ENCODE results near the gene EML1.

Gene EML1

DNA sequence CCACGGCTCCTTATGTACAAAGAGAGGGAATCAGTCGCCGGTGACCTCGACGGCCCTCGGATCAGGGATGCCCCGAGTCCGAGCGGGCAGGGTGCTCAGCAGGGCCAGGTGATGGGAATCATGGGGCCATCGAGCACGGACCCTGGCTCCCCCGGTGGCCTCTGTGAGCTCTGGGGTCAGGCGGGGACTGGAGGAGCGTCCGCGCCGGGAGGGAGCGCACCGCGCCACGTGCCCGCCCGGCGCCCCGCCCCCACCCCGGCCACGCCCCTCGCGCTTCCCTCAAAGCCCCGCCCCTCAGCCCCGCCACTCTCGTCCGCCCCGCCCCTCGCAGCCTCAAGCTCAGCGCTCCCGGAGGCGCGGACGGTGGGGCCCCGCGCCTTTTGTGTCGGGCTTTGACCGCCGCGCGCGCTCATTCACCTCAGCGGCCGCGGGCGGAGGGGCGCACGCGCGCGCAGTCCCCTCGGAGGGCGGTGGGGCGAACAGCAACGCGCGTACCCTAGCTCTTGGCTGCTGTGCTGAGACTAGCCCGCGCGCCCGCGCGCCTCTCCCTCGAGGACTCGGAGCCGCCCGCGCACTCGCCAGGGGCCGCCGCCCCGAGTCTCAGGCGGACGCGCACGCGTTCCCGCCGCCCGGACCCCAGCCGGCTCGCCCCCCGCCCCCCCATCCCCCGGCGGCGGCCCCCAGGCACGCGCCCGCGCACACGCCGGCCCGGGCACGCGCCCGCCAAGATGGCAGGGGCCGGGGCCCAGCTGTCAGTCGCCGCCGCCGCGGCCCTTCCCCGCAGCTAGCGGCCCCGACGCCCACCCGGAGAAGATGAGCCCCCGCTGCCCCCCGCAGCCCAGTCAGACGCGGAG is 178.1 kb downstream of the EML1 start:
- DNase-seq: peak; percentile 69 to 95

DNA sequence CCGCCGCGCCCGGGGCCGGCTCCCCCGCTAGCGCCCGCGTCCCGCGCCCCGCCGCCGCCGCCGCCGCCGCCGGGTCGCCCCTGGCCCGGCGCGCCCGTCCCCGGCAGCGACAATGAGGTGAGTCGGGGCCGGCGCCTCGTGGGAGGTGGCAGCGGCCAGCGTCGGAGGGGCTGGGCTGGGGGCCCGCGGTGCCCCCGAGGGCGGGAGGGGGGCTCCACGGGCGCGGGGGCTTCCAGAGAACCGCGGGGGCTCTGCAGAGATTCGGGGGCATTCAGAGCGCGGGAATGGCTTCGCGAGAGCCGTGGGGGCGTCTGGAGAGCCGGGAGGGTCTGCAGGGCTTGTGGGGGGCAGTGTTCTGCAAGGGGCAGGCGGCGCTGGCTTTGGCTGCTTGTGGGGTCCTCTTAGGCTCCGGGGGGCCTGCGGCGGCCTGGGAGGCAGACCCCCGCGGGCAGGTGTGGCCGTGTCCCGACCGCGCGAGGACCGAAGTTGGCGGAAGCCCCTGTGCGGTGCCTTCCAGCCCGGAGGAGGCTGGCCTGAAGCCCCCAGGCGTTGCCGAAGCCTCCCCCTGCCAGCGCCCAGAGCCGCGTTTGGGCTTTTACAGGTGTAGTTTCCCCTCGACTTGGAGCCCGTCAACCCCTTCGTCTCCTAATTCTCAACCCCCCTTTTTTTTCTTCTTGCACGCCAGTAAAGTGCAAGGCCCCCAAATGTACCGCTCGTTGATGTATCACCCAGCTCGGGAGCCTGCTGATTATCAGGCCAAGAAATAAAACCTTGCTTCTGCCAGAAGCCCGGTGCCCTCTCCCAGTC is 178.9 kb downstream of the EML1 start:
- no peak for DNase-seq

DNA sequence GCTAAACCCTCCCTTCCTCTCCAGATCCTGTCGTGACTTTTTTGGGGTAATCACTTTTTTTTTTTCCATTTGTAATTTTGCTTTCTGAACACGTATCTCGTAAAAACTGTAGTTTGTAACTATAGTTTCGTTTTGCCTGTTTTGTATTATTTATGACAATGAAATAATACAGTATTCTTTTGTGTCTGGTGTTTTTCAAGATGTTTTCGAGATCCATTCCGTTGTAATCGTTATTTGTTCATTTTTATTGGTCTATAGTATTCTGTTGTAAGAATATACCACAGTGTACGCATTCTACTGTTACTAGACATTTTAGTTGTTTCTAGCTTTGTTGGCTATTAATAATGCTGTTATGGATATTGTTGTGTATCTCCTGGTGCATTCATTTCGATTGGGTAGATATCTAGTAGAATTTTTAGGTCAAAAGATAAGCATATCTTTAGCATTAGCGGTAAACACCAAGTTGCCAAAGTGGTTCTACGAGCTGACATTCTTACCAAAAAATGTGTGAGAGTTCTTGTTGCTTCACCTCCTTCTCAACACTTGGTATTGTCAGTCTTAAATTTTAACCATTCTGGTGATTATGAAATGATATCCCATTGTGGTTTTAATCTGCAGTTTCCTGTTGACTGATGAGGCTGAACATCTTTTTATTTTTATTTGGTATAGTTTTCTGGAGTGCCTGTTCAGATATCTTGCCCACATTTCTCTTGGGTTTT is 179.7 kb downstream of the EML1 start:
- DNase-seq: no peak

DNA sequence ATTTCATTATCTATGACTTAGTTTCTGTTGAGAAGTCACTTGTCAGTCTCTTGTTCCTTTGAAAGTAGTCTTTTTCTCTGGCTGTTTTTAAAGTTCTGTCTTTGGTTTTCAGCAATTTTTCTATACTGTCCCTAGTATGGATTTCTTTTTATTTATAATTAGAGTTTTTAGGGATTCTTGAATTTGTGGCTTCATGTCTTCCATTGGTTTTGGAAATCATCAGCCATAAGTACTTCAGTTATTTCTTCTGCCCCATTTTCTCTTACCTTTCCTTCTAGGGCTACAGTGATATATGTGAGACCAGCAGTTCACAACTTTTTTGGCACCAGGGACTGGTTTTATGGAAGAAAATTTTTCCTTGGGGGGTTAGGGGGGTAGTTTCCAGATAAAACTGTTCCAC is 182.0 kb downstream of the EML1 start:
- DNase-seq: no peak

DNA sequence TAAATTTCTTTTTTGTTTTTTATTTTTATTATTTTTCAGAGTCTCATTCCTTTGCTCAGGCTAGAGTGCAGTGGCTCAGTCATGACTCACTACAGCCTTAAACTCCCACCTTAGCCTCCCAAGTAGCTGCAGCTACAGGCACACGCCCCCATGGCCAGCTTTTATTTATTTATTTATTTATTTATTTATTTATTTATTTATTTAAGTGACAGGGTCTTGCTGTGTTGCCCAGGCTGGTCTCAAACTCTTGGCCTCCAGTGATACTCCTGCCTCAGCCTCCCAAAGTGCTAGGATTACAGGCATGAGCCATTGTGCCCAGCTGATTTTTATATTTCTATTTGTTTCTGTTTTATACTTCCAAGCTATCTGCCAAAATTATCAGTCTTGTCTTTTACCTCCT is 182.8 kb downstream of the EML1 start:
- DNase-seq: no peak

DNA sequence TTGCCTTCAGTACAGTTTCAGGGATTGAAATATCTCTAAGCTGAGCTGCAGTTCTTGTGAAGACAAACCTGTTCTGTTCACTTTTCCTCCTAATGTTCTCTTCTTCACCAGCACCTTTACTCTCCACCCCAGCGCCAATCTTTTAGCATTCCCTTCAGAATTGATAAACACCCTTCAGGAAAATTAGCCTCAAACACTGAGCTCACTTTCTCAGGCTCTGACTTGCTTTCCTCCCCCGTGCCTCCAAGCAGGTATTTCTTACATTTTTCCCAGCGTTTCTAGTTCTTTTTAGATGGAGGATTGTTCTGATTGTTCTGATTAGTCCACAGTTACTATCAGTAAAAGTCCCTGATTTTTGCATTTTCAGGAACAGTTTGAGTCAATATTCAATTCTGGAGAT is 183.5 kb downstream of the EML1 start:
- DNase-seq: no peak

DNA sequence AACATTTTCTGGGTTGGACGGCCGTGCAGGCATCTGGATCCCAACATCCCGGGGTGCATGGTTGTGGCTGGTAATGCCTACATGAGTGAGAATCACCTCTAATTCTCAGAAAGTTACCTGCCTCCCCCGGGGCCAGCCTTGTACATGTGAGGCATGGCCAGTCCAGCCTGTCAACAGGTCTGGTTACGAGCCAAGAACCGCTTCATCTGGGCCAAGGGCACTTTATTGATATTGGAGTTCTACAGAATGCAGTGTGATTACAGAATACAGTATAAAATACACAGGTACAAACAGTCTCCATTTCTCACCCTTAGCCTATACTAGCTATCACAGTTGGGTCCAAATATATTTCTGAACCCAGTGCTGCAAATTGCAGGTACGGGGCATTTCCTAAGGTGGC is 187.1 kb downstream of the EML1 start:
- no peak for DNase-seq

DNA sequence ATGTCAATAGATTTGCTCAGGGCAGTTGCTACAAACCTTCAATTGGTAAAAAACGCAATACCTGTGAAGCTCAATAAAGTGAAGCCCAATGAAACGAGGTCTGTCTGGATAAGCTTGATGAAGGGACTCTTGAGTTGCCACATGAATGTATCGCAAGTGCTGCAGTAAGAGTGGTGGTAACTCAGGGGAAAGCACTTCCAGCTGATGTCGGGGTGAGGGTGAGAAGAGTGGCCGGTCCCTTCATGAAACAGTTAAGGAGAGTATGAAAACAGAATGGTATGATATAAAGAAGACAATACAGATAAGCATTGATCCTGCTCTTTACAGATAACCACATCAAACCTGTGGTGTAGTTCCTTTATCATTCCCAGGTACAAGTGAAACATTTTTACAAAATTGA is 188.6 kb downstream of the EML1 start:
- DNase-seq: no peak

DNA sequence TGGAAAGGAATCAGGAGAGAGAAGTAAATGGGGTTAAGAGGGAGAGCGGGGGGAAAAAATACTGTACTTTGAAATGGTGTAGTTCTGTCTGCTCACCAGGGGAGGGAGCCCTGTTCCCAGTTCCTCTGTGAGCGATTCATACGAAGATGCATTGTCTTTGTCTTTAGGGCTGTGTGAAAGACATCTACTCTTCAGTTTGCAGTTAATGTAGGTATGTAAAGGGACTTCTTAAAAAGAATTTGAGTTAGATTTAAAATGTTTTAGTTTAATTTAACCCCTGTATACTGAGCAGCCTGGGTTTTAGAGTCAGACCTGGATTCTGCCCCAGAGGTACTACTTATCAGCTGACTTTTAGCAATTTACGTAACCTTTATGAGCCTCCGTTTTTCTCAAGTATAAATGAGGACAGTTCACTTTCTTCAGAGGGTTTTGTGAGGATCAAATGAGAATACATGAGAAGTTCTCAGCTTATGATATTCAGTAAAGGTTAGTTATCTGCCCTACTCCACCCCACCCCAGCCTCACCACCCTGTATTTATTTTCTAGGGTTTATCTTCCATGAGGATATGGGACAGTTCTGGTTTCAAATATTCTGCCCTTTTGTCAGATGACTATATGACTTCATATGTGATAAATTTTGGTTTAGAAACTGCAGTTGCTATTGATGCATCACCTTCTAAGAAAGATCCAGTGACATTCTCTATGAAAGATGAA is 189.5 kb downstream of the EML1 start:
- DNase-seq: peak; percentile 61 to 77

DNA sequence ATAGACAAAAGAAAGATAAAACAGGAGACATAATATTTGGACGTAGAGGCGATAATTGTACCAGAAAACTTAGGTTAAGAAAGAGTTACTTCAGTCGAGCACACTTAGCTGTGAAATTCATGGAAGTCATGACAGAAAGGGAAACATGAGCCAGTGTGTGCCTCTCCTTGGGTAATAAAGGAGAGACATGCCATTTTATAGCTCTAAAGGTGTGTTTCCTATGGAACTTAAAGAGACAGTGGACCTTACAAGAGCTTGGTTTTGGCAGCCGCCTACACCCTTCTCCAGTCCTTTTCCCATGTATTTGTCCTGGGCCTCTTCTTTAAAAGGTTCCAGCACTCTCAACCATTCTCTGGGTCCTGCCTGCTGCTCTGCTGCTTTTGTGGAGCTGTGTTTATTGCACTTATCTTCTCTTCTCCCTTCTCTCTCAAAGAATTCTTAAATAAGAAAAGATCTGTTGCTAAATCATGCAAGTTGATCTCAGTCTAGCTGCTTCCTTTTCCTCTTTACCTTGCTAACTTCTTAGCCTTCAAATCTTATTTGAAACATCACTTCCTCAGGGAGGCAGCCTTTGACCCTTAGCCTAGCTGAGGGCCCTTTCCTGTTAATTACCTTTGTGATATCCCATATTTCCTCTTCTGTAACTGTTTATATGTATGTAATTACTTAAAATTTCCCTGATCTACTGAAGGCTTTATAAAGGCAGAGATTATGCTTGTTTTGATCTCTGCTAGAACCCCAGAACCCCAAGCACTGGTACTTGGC is 190.2 kb downstream of the EML1 start:
- DNase-seq: no peak

DNA sequence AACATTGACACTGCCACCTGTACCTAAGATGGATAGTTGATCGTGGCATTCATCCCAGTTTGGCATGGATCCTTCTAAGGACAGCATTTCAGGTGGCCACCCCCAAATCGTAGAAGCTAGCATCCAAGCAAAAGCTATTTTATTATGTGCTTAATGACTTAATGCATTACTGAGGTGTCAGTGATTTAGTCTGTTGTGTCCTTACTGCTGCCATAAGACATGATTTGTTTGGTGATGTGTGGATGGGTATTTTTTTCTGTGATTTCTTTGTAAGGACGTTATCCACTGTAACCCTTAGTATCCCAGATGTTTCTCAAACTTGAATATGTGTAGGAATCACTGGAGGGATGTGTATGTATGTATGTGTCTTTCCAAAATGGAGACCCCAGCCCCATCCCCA is 190.8 kb downstream of the EML1 start:
- no peak for DNase-seq

DNA sequence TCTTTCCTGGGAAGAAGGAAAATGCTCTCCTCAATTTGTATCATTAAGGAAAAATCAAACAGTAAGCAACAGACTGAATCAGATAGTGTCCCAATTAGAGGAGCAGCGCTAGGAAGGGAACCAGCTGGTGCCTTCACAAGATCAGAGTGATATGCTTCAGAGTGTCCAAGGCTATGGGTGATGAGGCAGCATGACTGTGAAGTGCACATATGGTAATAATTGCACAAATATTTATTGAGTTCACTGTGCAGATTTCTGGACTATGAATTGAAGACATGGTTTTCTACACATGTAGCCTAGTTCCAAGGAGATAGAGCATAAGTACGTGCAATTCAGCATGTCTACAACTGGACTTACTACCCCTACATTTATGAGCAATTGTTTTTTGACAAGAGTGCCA is 193.2 kb downstream of the EML1 start:
- peak in 1 of 2 experiments; percentile 24 for DNase-seq

DNA sequence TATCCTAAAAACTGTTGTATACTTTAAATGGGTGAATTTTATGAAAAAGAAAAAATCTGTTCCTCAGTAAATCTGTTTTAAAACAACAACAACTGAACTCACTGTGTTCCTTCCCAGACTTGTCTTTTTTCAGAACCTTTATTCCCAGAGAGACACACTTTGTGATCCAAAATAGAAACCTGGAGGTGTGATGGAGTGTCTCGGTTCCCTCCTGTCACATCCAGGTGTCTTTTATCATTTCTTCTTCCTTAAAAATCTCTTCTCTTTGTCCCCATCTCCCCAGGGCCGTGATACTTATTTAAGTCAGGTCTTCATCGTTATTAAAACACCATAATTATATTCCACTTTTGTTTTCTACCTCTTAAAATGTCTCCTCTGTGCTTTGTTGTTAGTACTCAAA is 195.8 kb downstream of the EML1 start:
- DNase-seq: no peak

DNA sequence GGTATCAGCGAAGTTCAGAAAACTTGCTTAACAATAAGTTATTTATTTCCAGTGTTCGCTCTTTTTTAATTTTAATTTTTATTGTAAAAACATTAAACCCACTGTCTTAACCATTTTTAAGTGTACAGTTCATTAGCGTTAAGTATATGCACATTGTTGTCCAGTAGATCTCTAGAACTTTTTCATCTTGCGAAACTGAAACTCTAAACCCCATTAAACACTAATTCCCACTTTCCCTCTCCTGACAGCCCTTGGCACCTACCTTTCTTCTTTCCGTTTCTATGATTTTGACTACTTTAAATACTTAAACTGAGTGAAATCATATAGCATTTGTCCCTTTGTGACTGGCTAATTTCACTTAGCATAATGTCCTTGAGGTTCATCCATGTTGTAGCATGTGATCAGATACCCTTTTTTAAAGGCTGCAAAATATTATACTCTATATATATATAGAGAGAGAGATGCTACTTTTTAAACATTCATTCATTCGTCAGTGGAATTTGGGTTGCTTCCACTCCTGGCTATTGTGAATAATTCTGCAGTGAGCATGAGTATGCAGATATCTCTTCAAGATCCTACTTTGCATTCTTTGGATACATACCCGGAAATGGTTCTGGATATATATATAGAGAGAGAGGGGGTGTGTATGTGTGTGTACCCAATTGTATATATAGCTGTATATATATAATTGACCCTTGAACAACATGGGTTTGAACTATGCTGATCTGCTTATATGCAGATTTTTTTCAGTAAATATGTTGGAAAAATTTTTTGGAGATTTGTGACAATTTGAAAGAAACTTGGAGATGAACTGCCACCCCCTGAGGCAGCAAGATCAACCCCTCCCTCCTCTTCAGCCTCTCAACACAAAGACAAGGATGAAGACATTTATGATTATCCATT is 197.3 kb downstream of the EML1 start:
- no peak for DNase-seq

DNA sequence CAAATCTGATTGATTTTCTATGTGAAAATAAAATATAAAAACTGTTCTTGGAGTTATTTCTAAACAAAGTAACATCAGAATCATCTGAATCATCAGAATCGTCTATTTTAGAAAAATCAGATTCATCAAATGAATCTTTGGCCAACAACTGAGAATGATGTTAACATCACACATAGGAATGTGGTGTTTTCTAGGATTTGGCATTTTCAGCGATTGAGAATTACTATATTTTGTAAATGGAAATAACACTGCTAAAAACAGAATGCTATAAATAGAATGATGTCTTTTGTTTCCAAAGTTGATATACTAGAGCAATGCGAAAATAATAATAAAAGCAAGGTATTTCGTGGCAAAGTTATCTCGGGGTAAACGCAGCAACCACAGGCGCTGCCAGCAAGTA is 198.1 kb downstream of the EML1 start:
- no peak for DNase-seq

Data from NCI-H446 (cell line).